H1 (cell line): ENCODE data around the gene CAMTA1. TPM values are rescaled to one million over a fixed set of nuclear protein-coding genes. Genes with fewer than 3 reads are reported as not detected.

Source experiments
- EZH2 ChIP-seq: fragments of 200-600 bp; sonication (generic); IDR thresholded peaks from 2 replicates; pipeline ENCODE4 v1.7.1; 2012; ENCODE audit warnings: low read depth, mild to moderate bottlenecking, moderate library complexity, low read length, inconsistent platforms; ENCODE audit not compliant: severe bottlenecking
- SIN3A ChIP-seq, 2 experiments: IDR thresholded peaks in 1 of 2; conservative IDR thresholded peaks in 1 of 2; 2 replicates each; pipeline ENCODE4 v1.6.1; 2011 to 2012; ENCODE audit warnings: low read length in 2 of 2, improper control_type of control experiment in 1 of 2, low read depth in 1 of 2, mild to moderate bottlenecking in 1 of 2
- TAF7 ChIP-seq: optimal IDR thresholded peaks from 2 replicates; pipeline ENCODE3; 2011; ENCODE audit warnings: low read depth, mild to moderate bottlenecking, inconsistent platforms, low read length, moderate library complexity, borderline replicate concordance
- USF2 ChIP-seq: IDR thresholded peaks from 2 replicates; pipeline ENCODE4 v1.6.1; 2011; ENCODE audit warnings: low read length, improper control_type of control experiment
- polyA plus RNA-seq, 7 experiments: library from polyadenylated mRNA; depleted of rRNA in 3 of 7; stranded (reverse) in 5 of 7; unstranded in 2 of 7; fragments of >200 nt in 5 of 7; fragments of 200-250 nt in 2 of 7; gene quantifications; 1 replicate in 5 of 7; 2 replicates in 1 of 7; 4 replicates in 1 of 7; pipeline versions ENCODE4 v1.2.1 to v1.2.3, GENCODE V29; 2011 to 2013; ENCODE audit warnings: missing spikeins in 2 of 7, mixed read lengths in 2 of 7
- total RNA-seq: library from RNA; stranded (reverse); fragmentation: NEBNext Ultra II Directional; extraction: Animal tissue kit (Norgen Biotek cat#: 25700); gene quantifications from 2 replicates; pipeline ENCODE4 v1.2.1, GENCODE V29; 2021

Gene CAMTA1
- total and polyA plus RNA-seq, 2 of the 8 experiments (the other 6 are each of a cell fraction or from before 2014, with no cell fraction given): 65.0 to 119 TPM

- TF ChIP-seq USF2 (no peak), SIN3A (conservative IDR thresholded peaks at IDR 0.05 in 1 of 2, IDR thresholded peaks at IDR 0.05 in 1 of 2; ENCODE audit: low read depth in 1 of 2, low read length in 2 of 2) (no peak), EZH2 (no peak), TAF7 (no peak)
Observed at GRCh38 chr1:6819246-6820040, 34.2 kb downstream of the CAMTA1 start (continued).
